ENCODE results near the gene S100A3. TPM values are rescaled to one million over a fixed set of nuclear protein-coding genes. Genes with fewer than 3 reads are reported as not detected.

Gene S100A3
- 2.8 and 8.6 TPM in 2 replicates for total RNA-seq

GRCh38 chr1:153548722-153549688 is at the start of gene S100A3:
Gene S100A3, minus strand, starts transcription at chr1:153549258. Its CDS starts 773 bp downstream, at chr1:153548485.

GRCh38 chr1:153565529-153566374 is 16.7 kb upstream of the S100A3 start, which contains the start of gene S100A2:
Gene S100A2, minus strand, starts transcription at chr1:153565844. Its CDS starts 1,967 bp downstream, at chr1:153563877.

GRCh38 chr1:153545067-153546055 is 3.7 kb downstream of the S100A3 start, which contains the start of gene S100A4:
Gene S100A4, minus strand, starts transcription at chr1:153545806. Its CDS starts 1,012 bp downstream, at chr1:153544794.

GRCh38 chr1:153540394-153541361 is 8.4 kb downstream of the S100A3 start, which contains the start of gene S100A5:
Gene S100A5, minus strand, starts transcription at chr1:153540934. Its CDS starts 743 bp downstream, at chr1:153540191.

GRCh38 chr1:153535242-153536011 is 13.6 kb downstream of the S100A3 start, which contains the start of gene S100A6:
Gene S100A6, minus strand, starts transcription at chr1:153535991. Its CDS starts 652 bp downstream, at chr1:153535339.

Other genes starting within 250 kb of the S100A3 start
- gene PGLYRP3, start 236.3 kb downstream of the S100A3 start, total RNA-seq, result not detected in 2 replicates
- gene PGLYRP4, start 200.4 kb downstream of the S100A3 start, total RNA-seq, result not detected in 2 replicates
- gene S100A9, start 191.4 kb downstream of the S100A3 start, total RNA-seq, result not detected in 2 replicates
- gene S100A12, start 173.6 kb downstream of the S100A3 start, total RNA-seq, result not detected in 2 replicates
- not detected in 2 replicates for gene S100A8, start 158.2 kb downstream of the S100A3 start, total RNA-seq
- not detected in 2 replicates for gene S100A7A, start 132.7 kb downstream of the S100A3 start, total RNA-seq
- not detected in 2 replicates for gene S100A7, start 88.6 kb downstream of the S100A3 start, total RNA-seq
- 1,776 and 1,851 TPM in 2 replicates for gene S100A6, start 13.3 kb downstream of the S100A3 start, total RNA-seq
- not detected in 2 replicates for gene S100A5, start 8.3 kb downstream of the S100A3 start, total RNA-seq
- gene S100A4, start 3.5 kb downstream of the S100A3 start, total RNA-seq, result 514 and 844 TPM in 2 replicates
- gene S100A2, start 16.6 kb upstream of the S100A3 start, total RNA-seq, result 3.3 and 6.0 TPM in 2 replicates
- gene S100A16, start 63.9 kb upstream of the S100A3 start, total RNA-seq, result 255 and 277 TPM in 2 replicates
- gene S100A14, start 67.1 kb upstream of the S100A3 start, total RNA-seq, result 0.33 TPM in 1 of 2 replicates, not detected in the other
- gene S100A13, start 78.2 kb upstream of the S100A3 start, total RNA-seq, result 81.7 and 205 TPM in 2 replicates
- 0.17 TPM in 1 of 2 replicates, not detected in the other for gene S100A1, start 79.2 kb upstream of the S100A3 start, total RNA-seq
- gene CHTOP, start 84.8 kb upstream of the S100A3 start, total RNA-seq, result 23.0 and 33.6 TPM in 2 replicates
- gene SNAPIN, start 109.4 kb upstream of the S100A3 start, total RNA-seq, result 65.5 and 73.7 TPM in 2 replicates
- gene ILF2, start 121.7 kb upstream of the S100A3 start, total RNA-seq, result 148 and 229 TPM in 2 replicates
- 0.58 and 2.6 TPM in 2 replicates for gene NPR1, start 129.4 kb upstream of the S100A3 start, total RNA-seq
- 45.1 and 52.9 TPM in 2 replicates for gene INTS3, start 178.8 kb upstream of the S100A3 start, total RNA-seq
- gene SLC27A3, start 226.1 kb upstream of the S100A3 start, total RNA-seq, result 18.0 and 35.6 TPM in 2 replicates